ENCODE data around the gene RPS6KB1.

- TF ChIP-seq CTCF (conservative IDR thresholded peaks at IDR 0.05; ENCODE audit: low read length) (no peak), EZH2phosphoT487 (IDR thresholded peaks at IDR 0.05; ENCODE audit: borderline replicate concordance, low read depth, low read length) (no peak)
These were observed 4.2 kb downstream of the RPS6KB1 start for GRCh38 chr17:59897090-59897489.
